ENCODE data around the gene CPA5.

CPA5 gene

DNA sequence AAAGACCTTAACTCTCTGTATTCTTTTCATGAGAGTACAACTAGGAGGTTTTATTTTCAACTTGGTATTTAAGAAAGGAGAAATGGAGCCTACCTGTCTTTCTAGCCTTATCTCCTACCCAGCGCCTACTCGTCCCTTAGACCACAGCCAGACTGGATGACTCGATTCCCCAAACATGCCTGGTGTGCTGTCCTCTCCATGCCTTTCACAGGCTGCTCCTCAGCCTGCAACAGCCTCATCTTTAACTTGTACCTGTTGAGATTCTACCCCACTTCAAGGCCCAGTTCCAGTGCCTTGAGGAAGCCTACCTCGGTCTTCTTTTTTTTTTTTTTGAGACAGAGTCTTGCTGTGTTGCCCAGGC, 65.1 kb downstream of the CPA5 start:
- no peak for ATAC-seq
- DNase-seq = no peak
- Mint-ChIP-seq H3K27me3 (no peaks in the 10 kb centered on the region), H3K4me1 (peaks cover 53% of the 10 kb centered on the region), H3K9me3 (no peaks in the 10 kb centered on the region), H3K4me3 (no peak overlapping the region), H3K27ac (no peak overlapping the region)

DNA sequence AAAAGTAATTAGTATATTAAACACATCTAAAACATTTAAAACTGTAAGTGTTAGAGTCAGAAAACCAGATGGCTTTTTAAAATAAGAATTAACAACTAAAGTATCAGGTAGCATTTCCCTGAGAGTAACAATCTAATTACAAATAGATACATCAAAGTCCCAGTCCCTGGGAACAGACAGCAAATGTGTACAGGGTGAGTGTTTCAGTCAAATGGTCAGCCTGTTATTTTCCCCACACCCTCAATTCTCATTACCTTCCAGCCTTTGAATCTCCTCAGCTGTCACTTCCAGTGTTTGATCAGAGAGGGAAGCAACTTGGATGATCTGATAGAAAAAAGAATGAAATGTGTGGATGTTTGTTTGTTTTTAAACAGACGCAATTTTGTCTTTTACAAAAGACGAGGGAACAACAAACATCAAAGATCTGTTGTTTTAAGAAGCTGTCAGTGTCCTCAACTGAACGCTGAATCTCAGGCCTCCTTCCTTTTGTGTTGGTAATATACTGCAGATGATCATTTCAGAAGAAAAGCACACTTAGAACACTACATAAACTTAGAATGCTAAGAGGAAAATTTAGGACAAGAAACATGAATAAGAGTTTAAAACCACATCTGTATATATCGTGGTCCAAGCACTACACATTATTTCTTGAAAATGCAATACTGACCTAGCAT, 66.4 kb downstream of the CPA5 start:
- no peak for DNase-seq
- Mint-ChIP-seq H3K27ac (no peak overlapping the region), H3K27me3 (no peaks in the 10 kb centered on the region), H3K4me1 (peaks cover 66% of the 10 kb centered on the region), H3K4me3 (peak overlapping the region; percentile 24 to 38), H3K9me3 (no peaks in the 10 kb centered on the region)
- ATAC-seq = no peak

DNA sequence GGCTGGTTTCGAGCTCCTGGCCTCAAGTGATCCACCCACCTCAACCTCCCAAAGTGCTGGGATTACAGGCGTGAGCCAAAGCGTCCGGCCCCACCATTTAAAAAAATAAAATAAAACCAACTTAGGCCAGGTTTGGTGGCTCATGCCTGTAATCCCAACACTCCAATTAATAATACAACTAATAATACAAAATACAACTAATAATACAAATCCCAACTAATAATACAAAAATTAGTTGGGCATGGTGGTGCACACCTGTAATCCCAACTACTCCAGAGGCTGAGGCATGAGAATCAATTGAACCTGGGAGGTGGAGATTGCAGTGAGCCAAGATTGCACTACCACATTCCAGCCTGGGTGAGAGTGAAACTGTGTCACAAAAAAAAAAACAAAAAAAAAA, 68.6 kb downstream of the CPA5 start:
- no peaks in the 10 kb centered on the region for H3K9me3 Mint-ChIP-seq
- H3K27me3 Mint-ChIP-seq = no peaks in the 10 kb centered on the region
- ATAC-seq = no peak
- no peak overlapping the region for H3K27ac Mint-ChIP-seq
- peaks cover 85% of the 10 kb centered on the region for H3K4me1 Mint-ChIP-seq
- no peak for DNase-seq
- H3K4me3 Mint-ChIP-seq = no peak overlapping the region

DNA sequence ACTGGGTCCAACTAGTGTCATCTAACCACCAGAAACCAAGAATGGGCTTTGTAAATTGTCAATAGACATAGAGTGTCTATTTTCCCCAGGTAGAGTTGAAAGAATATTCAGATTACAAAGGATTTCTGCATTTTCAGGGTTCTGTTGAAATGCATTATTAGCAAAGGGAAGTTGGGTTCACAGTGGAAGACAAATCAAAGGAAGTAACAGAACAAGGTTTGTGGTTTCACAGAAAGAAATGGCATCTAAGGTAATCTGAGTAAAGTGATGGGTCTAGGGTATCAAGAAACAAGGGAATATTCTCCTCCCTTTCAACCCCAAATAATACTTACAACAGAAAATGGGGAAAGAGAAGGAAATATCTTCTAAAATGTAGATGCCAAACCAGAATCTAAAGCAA, 70.4 kb downstream of the CPA5 start:
- H3K4me3 Mint-ChIP-seq = peak overlapping the region; percentile 55 to 73
- ATAC-seq (no peak), DNase-seq (no peak)
- H3K27ac Mint-ChIP-seq = peak overlapping the region in 1 of 2 donors; percentile 62
- peaks cover 90% of the 10 kb centered on the region for H3K4me1 Mint-ChIP-seq
- H3K9me3 Mint-ChIP-seq = no peaks in the 10 kb centered on the region
- no peaks in the 10 kb centered on the region for H3K27me3 Mint-ChIP-seq

DNA sequence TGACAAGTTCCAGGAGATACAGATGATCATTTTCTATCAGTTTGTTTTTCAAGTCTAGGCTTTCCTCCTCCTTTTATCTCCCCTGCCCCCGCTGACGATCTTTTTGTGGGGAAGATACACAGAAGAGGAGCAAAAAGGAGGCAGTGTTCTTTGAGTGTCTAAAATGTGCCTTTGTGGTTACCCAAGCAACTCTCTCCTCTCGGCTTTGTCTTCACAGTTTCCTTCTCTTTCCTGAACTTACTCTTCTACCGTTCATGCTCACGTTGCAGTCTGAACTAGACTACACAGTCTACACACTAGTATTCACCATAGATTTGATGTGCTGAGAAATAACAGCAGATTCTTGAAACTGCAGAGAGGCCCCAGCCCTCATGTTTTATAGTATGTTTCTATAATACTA, 72.6 kb downstream of the CPA5 start:
- peak overlapping the region; percentile 58 to 66 for H3K4me3 Mint-ChIP-seq

DNA sequence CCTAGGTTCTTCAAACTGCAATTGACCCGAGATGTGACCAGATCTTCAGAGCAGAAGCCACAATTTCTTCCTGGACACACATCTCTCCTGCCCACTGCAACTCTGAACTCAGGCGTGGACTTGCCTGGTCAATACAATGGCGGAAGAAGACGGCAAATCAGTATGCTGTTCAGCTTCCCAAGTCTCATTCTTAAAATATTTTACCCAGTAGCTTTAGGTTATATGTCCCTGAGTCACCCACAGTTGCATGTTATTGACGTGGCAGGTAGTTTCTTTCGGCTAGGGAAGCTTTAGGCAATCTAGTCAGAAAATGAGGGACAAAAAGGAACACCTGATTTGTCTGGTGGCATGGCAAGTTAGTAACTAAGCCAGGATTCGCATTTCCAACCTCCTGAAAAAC, 73.7 kb downstream of the CPA5 start:
- no peak for ATAC-seq
- Mint-ChIP-seq H3K4me1 (peaks cover 96% of the 10 kb centered on the region), H3K27me3 (no peaks in the 10 kb centered on the region), H3K4me3 (peak overlapping the region; percentile 58 to 66), H3K27ac (peak overlapping the region; percentile 22 to 97), H3K9me3 (no peaks in the 10 kb centered on the region)
- no peak for DNase-seq

More for the DNA sequence above, 72.6 kb downstream of the CPA5 start:
- Mint-ChIP-seq H3K4me1 (peaks cover 90% of the 10 kb centered on the region), H3K9me3 (no peaks in the 10 kb centered on the region), H3K27me3 (no peaks in the 10 kb centered on the region), H3K27ac (peak overlapping the region; percentile 53 to 97)
- ATAC-seq (peak; percentile 75), DNase-seq (peak in 1 of 2 donors; percentile 33)
